OCI-LY7 (cell line): Measurements from ENCODE around the gene SLC45A1.

Source experiments
- CTCF ChIP-seq: fragments of 200-600 bp; sonication (generic); conservative IDR thresholded peaks from 2 replicates; pipeline ENCODE4 v1.5.1; 2014; ENCODE audit warnings: mild to moderate bottlenecking, antibody characterized with exemption, low read length, moderate library complexity, mixed read lengths
- EZH2phosphoT487 ChIP-seq: fragments of 200-600 bp; sonication (generic); IDR thresholded peaks from 2 replicates; pipeline ENCODE4 v1.6.1; 2018; ENCODE audit warnings: low read depth, borderline replicate concordance, mild to moderate bottlenecking, mixed run types, antibody characterized with exemption, low read length, moderate library complexity, mixed read lengths

- TF ChIP-seq CTCF (no peak), EZH2phosphoT487 (no peak)
Measured at GRCh38 chr1:8384577-8384976, 66.7 kb downstream of the SLC45A1 start.
